Testis (tissue), 3 donors: Measurements from ENCODE around the gene TRAP1. TPM values are rescaled to one million over a fixed set of nuclear protein-coding genes. Genes with fewer than 3 reads are reported as not detected.

Source experiments
- DNase-seq: peaks from one replicate; pipeline ENCODE4 v3.0.0-alpha.2; 2019
- H3K27ac ChIP-seq, 2 donors: fragments of 200-600 bp; sonication (generic); one replicate each; pipeline ENCODE4 v1.5.1; 2019
- H3K27me3 ChIP-seq: fragments of 200-600 bp; sonication (generic); one replicate; pipeline ENCODE4 v1.5.1; 2019
- H3K36me3 ChIP-seq: fragments of 200-600 bp; sonication (generic); one replicate; pipeline ENCODE4 v1.5.1; 2017; ENCODE audit warnings: low read depth; ENCODE audit errors: missing control alignments
- H3K4me1 ChIP-seq: fragments of 200-600 bp; sonication (generic); one replicate; pipeline ENCODE4 v1.5.1; 2019
- H3K4me3 ChIP-seq, 2 donors: fragments of 200-600 bp; sonication (generic); one replicate each; pipeline ENCODE4 v1.5.1; 2017 to 2019
- H3K9me3 ChIP-seq: fragments of 200-600 bp; sonication (generic); one replicate; pipeline ENCODE4 v1.5.1; 2017
- POLR2A ChIP-seq: fragments of 450-650 bp; IDR thresholded peaks from one replicate; pipeline ENCODE4 v1.6.1; 2017; ENCODE audit warnings: antibody characterized with exemption, mild to moderate bottlenecking, moderate library complexity
- WGBS, 2 donors: methylation state at CpG; one replicate each; pipeline ENCODE4 v1.1.5; 2018; 5-methylcytosine and 5-hydroxymethylcytosine counted together
- intact Hi-C: fragments of 100-400 bp; cut with DNase I; formaldehyde crosslinking; loops from one replicate; pipeline ENCODE4 v1.15.1; 2023; ENCODE audit warnings: low total_unique reads
- polyA plus RNA-seq: library from polyadenylated mRNA; stranded (reverse); fragments of 350-450 nt; fragmentation: Illumina TruSeq; extraction: RNeasy Lipid Tissue Mini Kit (QIAGEN cat#74804); gene quantifications from one replicate; pipeline ENCODE4 v1.2.3, GENCODE V29; 2014; ENCODE audit warnings: low read depth, low replicate concordance; ENCODE audit not compliant: insufficient read depth
- total RNA-seq, 2 donors: library from RNA; depleted of rRNA; stranded (reverse); fragments of >200 nt; gene quantifications; one replicate each; pipeline ENCODE4 v1.2.3, GENCODE V29; 2016
- TF ChIP-seq, protein P1 (sequence below), 3 experiments: fragments of 450-650 bp in 2 of 3; fragments of 200-600 bp in 1 of 3; sonication (generic) in 1 of 3; IDR thresholded peaks; one replicate each; pipeline ENCODE4 v1.5.1; 2016 to 2019; ENCODE audit warnings: antibody characterized with exemption in 3 of 3, mild to moderate bottlenecking in 2 of 3, moderate library complexity in 1 of 3

Gene TRAP1
- total and polyA plus RNA-seq, 3 donors from 2014 or later = 80.0 to 140 (median 131) TPM

- intact Hi-C loops = no loop called here
These were observed 44.2 kb upstream of the TRAP1 start for GRCh38 chr16:3761375-3762106.

GRCh38 chr16:3760518-3760917, 43.2 kb upstream of the TRAP1 start:
- no peak overlapping the region for H3K27ac ChIP-seq
- H3K4me3 ChIP-seq = no peak overlapping the region
- peaks cover 10% of the 10 kb centered on the region for H3K4me1 ChIP-seq
- 91 to 96% methylated on average over 6 of the region's 6 CpGs for WGBS, 2 donors
- H3K27me3 ChIP-seq = no peaks in the 10 kb centered on the region
- no peaks in the 10 kb centered on the region for H3K36me3 ChIP-seq
- no peaks in the 10 kb centered on the region for H3K9me3 ChIP-seq
- intact Hi-C loops = no loop called here
- peak; percentile 2 for DNase-seq
- TF ChIP-seq, protein P1, sequence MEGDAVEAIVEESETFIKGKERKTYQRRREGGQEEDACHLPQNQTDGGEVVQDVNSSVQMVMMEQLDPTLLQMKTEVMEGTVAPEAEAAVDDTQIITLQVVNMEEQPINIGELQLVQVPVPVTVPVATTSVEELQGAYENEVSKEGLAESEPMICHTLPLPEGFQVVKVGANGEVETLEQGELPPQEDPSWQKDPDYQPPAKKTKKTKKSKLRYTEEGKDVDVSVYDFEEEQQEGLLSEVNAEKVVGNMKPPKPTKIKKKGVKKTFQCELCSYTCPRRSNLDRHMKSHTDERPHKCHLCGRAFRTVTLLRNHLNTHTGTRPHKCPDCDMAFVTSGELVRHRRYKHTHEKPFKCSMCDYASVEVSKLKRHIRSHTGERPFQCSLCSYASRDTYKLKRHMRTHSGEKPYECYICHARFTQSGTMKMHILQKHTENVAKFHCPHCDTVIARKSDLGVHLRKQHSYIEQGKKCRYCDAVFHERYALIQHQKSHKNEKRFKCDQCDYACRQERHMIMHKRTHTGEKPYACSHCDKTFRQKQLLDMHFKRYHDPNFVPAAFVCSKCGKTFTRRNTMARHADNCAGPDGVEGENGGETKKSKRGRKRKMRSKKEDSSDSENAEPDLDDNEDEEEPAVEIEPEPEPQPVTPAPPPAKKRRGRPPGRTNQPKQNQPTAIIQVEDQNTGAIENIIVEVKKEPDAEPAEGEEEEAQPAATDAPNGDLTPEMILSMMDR (IDR thresholded peaks at IDR 0.05) = no peak
- TF ChIP-seq POLR2A = no peak

More at GRCh38 chr16:3761375-3762106, 44.2 kb upstream of the TRAP1 start:
- no peaks in the 10 kb centered on the region for H3K9me3 ChIP-seq
- no peak for TF ChIP-seq POLR2A
- TF ChIP-seq, protein P1 (IDR thresholded peaks at IDR 0.05) = no peak
- DNase-seq = peak; percentile 8
- no peak overlapping the region for H3K4me3 ChIP-seq
- no peak overlapping the region for H3K27ac ChIP-seq
- peaks cover 10% of the 10 kb centered on the region for H3K4me1 ChIP-seq
- H3K36me3 ChIP-seq = no peaks in the 10 kb centered on the region
- H3K27me3 ChIP-seq = no peaks in the 10 kb centered on the region
- WGBS, 2 donors = 85 to 86% methylated on average over 11 to 14 of the region's 14 CpGs

DNA sequence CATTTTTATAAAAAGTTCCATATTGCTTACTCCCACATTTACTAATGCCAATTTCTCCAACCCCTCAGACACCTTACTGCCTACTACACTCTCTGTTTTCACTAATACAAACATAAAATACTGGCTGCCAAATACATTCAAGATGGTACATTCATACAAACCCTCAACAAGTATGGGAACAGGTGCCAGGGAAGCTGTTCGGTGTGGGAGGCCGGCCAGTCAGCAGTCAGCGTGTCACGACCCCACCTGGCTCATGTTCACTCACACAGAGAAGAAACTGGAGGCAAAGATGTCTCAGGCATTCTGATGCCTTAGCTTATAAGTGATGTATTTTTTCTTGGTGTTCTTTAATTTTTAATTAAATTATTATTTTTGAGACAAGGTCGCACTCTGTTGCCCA, 42.4 kb upstream of the TRAP1 start:
- TF ChIP-seq, protein P1 (IDR thresholded peaks at IDR 0.05) = no peak
- no peak for TF ChIP-seq POLR2A
- Histone ChIP-seq H3K4me1 (peaks cover 4% of the 10 kb centered on the region), H3K9me3 (no peaks in the 10 kb centered on the region), H3K4me3 (no peak overlapping the region), H3K27ac (no peak overlapping the region), H3K27me3 (no peaks in the 10 kb centered on the region), H3K36me3 (no peaks in the 10 kb centered on the region)
- peak; percentile 7 for DNase-seq
- WGBS, 2 donors = 81 to 87% methylated on average over 5 of the region's 5 CpGs
- intact Hi-C loops = no loop called here

DNA sequence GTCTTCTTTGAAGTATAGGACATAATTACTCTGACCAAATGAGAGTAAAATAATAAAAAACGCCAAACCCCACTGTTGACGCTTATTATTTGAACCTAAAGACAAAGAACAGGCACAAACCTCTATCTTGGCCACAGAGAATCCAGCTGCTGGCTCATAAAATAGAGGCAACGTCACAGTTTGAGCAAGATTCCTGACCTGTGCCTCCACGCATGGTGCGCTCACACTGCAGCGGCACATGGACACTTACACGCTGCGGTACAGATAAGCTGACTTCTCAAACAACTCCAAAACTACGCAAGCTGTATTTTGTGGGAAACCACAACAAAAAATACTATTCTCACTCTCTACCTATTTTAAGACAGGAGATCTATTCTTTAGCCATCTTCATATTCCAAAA, 38.8 kb upstream of the TRAP1 start:
- no peaks in the 10 kb centered on the region for H3K36me3 ChIP-seq
- H3K27me3 ChIP-seq = no peaks in the 10 kb centered on the region
- H3K9me3 ChIP-seq = no peaks in the 10 kb centered on the region
- H3K4me3 ChIP-seq = no peak overlapping the region
- H3K27ac ChIP-seq = no peak overlapping the region
- H3K4me1 ChIP-seq = no peaks in the 10 kb centered on the region
- 92% methylated on average over 9 of the region's 9 CpGs for WGBS, 2 donors
- DNase-seq = no peak
- TF ChIP-seq, protein P1 (IDR thresholded peaks at IDR 0.05) = no peak
- TF ChIP-seq POLR2A = no peak
- intact Hi-C loops = no loop called here

GRCh38 chr16:3755249-3755648, 37.9 kb upstream of the TRAP1 start:
- no peak overlapping the region for H3K4me3 ChIP-seq
- no peaks in the 10 kb centered on the region for H3K36me3 ChIP-seq
- no peak overlapping the region for H3K27ac ChIP-seq
- no peaks in the 10 kb centered on the region for H3K9me3 ChIP-seq
- no peak for DNase-seq
- 89 to 92% methylated on average over 4 of the region's 4 CpGs for WGBS, 2 donors
- intact Hi-C loops = no loop called here
- H3K4me1 ChIP-seq = no peaks in the 10 kb centered on the region
- no peaks in the 10 kb centered on the region for H3K27me3 ChIP-seq
- TF ChIP-seq, protein P1 (IDR thresholded peaks at IDR 0.05) = no peak
- no peak for TF ChIP-seq POLR2A
